ENCODE data around the gene KCNIP4.

DNA sequence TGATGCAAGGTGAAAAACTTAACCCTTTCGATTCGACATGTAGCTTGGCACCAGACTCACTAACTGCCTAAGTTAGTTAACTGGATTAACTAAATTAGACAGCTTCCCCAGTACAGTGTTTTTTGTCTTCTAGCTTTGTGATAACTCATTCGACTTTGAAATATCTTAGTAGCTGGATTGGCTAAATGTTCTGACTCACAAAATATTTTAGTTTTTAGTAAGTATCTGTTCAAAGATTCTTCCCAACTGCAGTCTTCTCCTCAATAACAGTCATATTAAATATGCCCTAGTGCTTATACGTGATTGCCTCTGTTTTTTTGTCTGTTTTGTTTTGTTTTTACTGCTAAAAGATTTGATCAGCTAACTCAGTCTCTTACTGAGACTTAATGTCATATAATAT is 102.9 kb downstream of the KCNIP4 start:
- TF ChIP-seq, protein P1, sequence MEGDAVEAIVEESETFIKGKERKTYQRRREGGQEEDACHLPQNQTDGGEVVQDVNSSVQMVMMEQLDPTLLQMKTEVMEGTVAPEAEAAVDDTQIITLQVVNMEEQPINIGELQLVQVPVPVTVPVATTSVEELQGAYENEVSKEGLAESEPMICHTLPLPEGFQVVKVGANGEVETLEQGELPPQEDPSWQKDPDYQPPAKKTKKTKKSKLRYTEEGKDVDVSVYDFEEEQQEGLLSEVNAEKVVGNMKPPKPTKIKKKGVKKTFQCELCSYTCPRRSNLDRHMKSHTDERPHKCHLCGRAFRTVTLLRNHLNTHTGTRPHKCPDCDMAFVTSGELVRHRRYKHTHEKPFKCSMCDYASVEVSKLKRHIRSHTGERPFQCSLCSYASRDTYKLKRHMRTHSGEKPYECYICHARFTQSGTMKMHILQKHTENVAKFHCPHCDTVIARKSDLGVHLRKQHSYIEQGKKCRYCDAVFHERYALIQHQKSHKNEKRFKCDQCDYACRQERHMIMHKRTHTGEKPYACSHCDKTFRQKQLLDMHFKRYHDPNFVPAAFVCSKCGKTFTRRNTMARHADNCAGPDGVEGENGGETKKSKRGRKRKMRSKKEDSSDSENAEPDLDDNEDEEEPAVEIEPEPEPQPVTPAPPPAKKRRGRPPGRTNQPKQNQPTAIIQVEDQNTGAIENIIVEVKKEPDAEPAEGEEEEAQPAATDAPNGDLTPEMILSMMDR (IDR thresholded peaks at IDR 0.05), result no peak
- no peak for TF ChIP-seq POLR2A (IDR thresholded peaks at IDR 0.05)
